Rectal smooth muscle tissue (tissue), 1 donor: Measurements from ENCODE around the gene THAP11.
"Not testable (repeated sequence)": the region's sequence is repeated elsewhere in the genome, so short reads cannot be mapped to it uniquely, and the experiment has no call there.

Experiments used
- H3K27ac ChIP-seq: one replicate; pipeline ENCODE4 v1.7.0; 2013; ENCODE audit warnings: low read depth, low read length, inconsistent platforms
- H3K27me3 ChIP-seq: one replicate; pipeline ENCODE4 v1.7.0; 2013; ENCODE audit warnings: low read length; ENCODE audit not compliant: control insufficient read depth, insufficient read depth
- H3K36me3 ChIP-seq: one replicate; pipeline ENCODE4 v1.7.0; 2013; ENCODE audit warnings: low read length; ENCODE audit not compliant: control insufficient read depth, insufficient read depth
- H3K4me1 ChIP-seq: one replicate; pipeline ENCODE4 v1.7.0; 2013; ENCODE audit warnings: low read length; ENCODE audit not compliant: control insufficient read depth, insufficient read depth
- H3K4me3 ChIP-seq: one replicate; pipeline ENCODE4 v1.7.0; 2013; ENCODE audit warnings: low read length
- H3K9ac ChIP-seq: one replicate; pipeline ENCODE4 v1.7.0; 2013; ENCODE audit warnings: low read length

The THAP11 gene

DNA sequence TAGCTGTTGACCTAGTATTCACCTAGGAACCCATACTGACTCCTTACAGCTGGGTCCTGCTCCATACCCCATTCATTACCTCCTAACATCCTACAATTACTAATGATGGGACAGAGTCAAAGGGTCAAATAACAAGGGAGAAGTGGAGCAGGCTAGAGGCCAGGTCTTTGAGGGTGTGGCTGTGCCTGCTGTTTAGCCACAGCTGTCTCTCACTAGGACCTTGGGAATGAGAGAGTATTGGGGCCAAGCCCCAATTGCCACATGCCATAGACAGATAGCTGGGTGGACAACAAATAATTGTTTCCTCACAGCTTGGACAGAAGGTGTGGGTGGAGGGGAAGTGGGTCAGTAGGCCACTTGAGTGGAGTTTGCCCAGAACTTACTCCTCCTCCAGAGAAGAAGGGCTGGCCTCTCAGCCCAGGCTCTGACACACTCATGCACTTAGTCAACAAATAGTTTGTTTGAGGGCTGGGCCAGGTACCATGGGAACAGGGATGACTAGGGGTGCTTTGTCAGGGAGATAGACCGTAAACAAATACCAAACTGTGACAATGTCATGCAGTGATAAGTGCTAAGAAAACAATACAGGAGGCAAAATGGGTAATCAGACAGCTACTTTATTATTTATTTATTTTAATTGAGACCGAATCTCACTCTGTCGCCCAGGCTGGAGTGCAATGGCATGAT, 15.6 kb downstream of the THAP11 start:
- Histone ChIP-seq H3K36me3 (peaks cover 3% of the 10 kb centered on the region), H3K9ac (no peak overlapping the region), H3K4me3 (no peak overlapping the region), H3K27me3 (no peaks in the 10 kb centered on the region), H3K27ac (peak overlapping the region; percentile 51), H3K4me1 (peaks cover 15% of the 10 kb centered on the region)

DNA sequence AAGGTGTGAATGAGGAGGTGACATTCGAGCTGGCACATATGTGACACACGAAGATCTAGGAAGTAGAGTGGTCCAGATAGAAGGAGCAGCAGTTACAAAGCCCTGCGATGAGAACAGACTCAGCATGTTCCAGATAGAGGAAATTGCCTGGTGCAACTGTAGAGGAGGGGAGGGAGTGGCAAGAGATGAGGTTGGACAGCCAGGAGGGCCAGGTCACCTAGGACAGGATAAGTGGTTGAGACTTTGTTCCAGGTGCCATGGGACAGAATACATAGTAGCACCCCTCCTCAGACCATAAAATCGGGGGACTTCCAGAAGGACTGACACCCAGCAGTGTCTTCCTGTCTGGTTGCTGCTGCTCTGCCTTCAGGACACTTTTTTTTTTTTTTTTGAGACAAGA, 16.4 kb downstream of the THAP11 start:
- Histone ChIP-seq H3K4me1 (peaks cover 22% of the 10 kb centered on the region), H3K4me3 (no peak overlapping the region), H3K27me3 (no peaks in the 10 kb centered on the region), H3K9ac (no peak overlapping the region), H3K36me3 (peaks cover 3% of the 10 kb centered on the region), H3K27ac (peak overlapping the region; percentile 43)

- peaks cover 25% of the 10 kb centered on the region for H3K4me1 ChIP-seq
- H3K36me3 ChIP-seq = peaks cover 7% of the 10 kb centered on the region
- no peaks in the 10 kb centered on the region for H3K27me3 ChIP-seq
- H3K9ac ChIP-seq = no peak overlapping the region
- no peak overlapping the region for H3K4me3 ChIP-seq
- H3K27ac ChIP-seq = no peak overlapping the region
Measured at GRCh38 chr16:67860589-67861398, 18.7 kb downstream of the THAP11 start.

GRCh38 chr16:67861877-67862276, 19.8 kb downstream of the THAP11 start:
- Histone ChIP-seq H3K27ac (no peak overlapping the region), H3K9ac (no peak overlapping the region), H3K4me1 (peaks cover 25% of the 10 kb centered on the region), H3K4me3 (no peak overlapping the region), H3K27me3 (no peaks in the 10 kb centered on the region), H3K36me3 (peaks cover 7% of the 10 kb centered on the region)

DNA sequence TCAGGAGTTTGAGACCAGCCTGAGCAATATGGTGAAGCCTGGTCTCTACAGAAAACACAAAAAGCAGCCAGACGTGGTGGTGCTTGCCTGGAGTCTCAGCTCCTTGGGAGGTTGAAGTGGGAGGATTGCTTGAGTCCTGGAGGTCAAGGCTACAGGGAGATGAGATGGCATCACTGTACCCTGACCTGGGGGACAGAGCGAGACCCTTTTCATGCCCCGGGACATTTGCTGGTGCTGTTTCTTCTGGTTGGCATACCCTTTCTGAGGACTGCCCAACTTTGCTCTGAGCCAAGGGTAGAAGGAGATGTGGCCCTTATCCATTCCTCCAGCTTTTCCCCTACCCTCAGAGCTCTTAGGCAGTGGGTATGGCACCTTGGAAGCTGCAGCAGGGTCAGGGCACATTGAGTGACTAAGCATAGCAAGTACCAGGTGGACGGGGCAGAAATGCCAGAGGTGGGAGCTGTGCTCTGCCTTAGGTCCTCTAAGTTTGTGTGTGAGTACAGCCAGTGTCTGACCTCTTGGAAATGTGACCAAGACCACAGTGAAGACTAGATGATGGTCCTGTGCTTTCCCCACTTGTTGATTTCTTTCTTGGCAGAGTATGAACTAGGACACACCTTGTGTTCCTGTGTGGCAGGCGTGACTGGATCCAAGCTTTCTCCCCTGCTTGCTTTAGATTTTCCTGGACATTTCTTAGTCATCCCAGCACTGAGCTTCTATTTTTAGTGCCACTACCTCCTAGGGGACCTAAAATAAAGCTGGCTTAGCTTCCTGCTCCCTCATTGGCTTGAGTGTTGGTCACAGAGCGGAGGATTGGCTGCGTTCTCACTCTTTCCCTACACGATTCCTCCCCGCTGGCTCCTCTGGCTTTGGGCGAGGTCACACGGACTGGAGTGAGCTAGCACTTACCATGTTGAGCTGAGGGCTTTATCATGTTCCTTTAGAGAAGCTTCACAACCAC, 20.8 kb downstream of the THAP11 start:
- H3K4me1 ChIP-seq = peaks cover 16% of the 10 kb centered on the region
- no peak overlapping the region for H3K9ac ChIP-seq

DNA sequence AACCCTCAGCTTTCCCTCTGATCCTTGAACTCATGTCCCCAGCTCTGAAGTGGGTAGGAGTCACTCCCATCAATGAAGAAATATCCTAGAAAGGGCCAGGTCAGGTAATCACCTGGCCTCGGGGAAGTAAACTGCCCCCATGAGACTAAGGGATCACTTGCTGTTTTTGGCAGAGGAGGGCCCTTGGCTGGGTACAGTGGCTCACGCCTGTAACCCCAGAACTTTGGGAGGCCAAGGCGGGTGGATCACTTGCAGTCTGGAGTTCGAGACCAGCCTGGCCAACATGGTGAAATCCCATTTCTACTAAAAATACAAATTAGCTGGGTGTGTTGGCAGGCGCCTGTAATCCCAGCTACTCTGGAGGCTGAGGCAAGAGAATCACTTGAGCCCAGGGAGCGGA, 21.9 kb downstream of the THAP11 start:
- H3K9ac ChIP-seq = not testable (repeated sequence)

More for the DNA sequence above, 20.8 kb downstream of the THAP11 start:
- Histone ChIP-seq H3K27me3 (no peaks in the 10 kb centered on the region), H3K4me3 (no peak overlapping the region), H3K27ac (peak overlapping the region; percentile 78), H3K36me3 (peaks cover 7% of the 10 kb centered on the region)

DNA sequence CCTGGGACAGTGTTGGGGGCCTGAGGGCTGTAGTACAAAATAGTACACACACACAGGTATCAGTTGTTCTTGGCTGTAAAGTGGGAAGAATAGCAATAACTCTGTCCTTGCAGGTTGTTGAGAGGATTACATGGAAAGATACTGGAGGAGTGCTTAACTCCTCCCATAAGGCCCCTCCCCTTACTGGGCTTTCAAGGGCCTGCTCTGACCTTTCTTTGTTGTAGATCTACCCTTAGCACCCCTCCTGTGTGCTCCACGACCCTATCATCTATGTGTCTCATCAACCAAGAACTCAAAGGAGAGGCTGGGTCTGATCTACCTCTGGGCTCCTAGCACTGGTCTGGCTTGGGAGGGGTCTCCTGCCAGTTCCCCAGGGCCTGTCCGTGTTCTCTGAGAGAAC, 22.5 kb downstream of the THAP11 start:
- Histone ChIP-seq H3K27ac (no peak overlapping the region), H3K36me3 (peaks cover 12% of the 10 kb centered on the region), H3K4me3 (no peak overlapping the region), H3K9ac (no peak overlapping the region), H3K4me1 (peaks cover 11% of the 10 kb centered on the region), H3K27me3 (no peaks in the 10 kb centered on the region)

More for the DNA sequence above, 21.9 kb downstream of the THAP11 start:
- peak overlapping the region; percentile 78 for H3K27ac ChIP-seq
- H3K4me1 ChIP-seq = peaks cover 11% of the 10 kb centered on the region
- not testable (repeated sequence) for H3K4me3 ChIP-seq, H3K27me3 ChIP-seq
- peaks cover 12% of the 10 kb centered on the region for H3K36me3 ChIP-seq

- H3K27me3 ChIP-seq = no peaks in the 10 kb centered on the region
- no peak overlapping the region for H3K4me3 ChIP-seq
- H3K4me1 ChIP-seq = peaks cover 11% of the 10 kb centered on the region
- H3K36me3 ChIP-seq = peaks cover 12% of the 10 kb centered on the region
- no peak overlapping the region for H3K27ac ChIP-seq
- no peak overlapping the region for H3K9ac ChIP-seq
Measured at GRCh38 chr16:67865318-67865717, 23.2 kb downstream of the THAP11 start.

- H3K27ac ChIP-seq = no peak overlapping the region
- no peak overlapping the region for H3K4me3 ChIP-seq
- peaks cover 8% of the 10 kb centered on the region for H3K4me1 ChIP-seq
- no peaks in the 10 kb centered on the region for H3K27me3 ChIP-seq
- H3K36me3 ChIP-seq = peaks cover 8% of the 10 kb centered on the region
- no peak overlapping the region for H3K9ac ChIP-seq
Measured at GRCh38 chr16:67868290-67868689, 26.2 kb downstream of the THAP11 start.

GRCh38 chr16:67869653-67870052, 27.5 kb downstream of the THAP11 start:
- no peaks in the 10 kb centered on the region for H3K27me3 ChIP-seq
- no peak overlapping the region for H3K4me3 ChIP-seq
- no peak overlapping the region for H3K27ac ChIP-seq
- no peak overlapping the region for H3K9ac ChIP-seq
- peaks cover 11% of the 10 kb centered on the region for H3K4me1 ChIP-seq
- peaks cover 8% of the 10 kb centered on the region for H3K36me3 ChIP-seq

- Histone ChIP-seq H3K4me1 (peaks cover 11% of the 10 kb centered on the region), H3K27ac (no peak overlapping the region), H3K9ac (no peak overlapping the region), H3K4me3 (no peak overlapping the region), H3K27me3 (no peaks in the 10 kb centered on the region), H3K36me3 (peaks cover 8% of the 10 kb centered on the region)
Measured at GRCh38 chr16:67871256-67871655, 29.1 kb downstream of the THAP11 start.

DNA sequence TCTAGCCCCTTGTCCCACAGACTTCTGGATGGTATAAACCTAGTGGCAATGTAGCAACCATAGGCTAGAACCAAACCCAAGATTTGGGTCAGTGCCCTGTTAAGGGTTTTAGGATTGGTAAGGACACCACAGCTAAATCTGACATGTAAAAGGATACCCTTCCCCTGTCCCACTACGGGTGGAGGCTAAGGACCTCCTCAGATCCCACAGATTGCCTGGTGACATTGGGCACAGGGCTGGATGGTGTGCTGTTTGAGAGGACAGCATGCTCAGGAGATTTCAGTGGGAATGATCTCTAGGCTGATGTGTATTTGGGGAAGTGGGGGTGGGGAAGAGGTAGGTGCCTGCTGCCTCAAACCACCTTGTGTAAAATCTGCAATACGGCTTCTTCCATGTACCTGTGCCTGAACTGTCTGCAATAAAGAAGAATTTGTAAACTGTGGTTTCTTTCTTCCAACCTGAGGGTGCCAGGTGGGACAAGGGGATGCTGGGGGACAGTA, 30.1 kb downstream of the THAP11 start:
- peaks cover 17% of the 10 kb centered on the region for H3K36me3 ChIP-seq
- H3K9ac ChIP-seq = peak overlapping the region; percentile 40
- H3K4me3 ChIP-seq = peak overlapping the region; percentile 92
- peak overlapping the region; percentile 74 for H3K27ac ChIP-seq
- H3K4me1 ChIP-seq = peaks cover 11% of the 10 kb centered on the region
- H3K27me3 ChIP-seq = no peaks in the 10 kb centered on the region
